HUES64 (cell line): ENCODE data around the gene RAB36.

Experiments
- H3K27ac ChIP-seq: 2 replicates; pipeline ENCODE4 v1.7.0; 2013; ENCODE audit warnings: low read depth, low read length, inconsistent platforms
- H3K27me3 ChIP-seq: 2 replicates; pipeline ENCODE4 v1.6.1; 2013; ENCODE audit warnings: mild to moderate bottlenecking, low read length; ENCODE audit not compliant: insufficient read depth
- H3K36me3 ChIP-seq: 2 replicates; pipeline ENCODE4 v1.6.1; 2013; ENCODE audit warnings: mild to moderate bottlenecking, low read length; ENCODE audit not compliant: insufficient read depth
- H3K4me1 ChIP-seq: 2 replicates; pipeline ENCODE4 v1.6.1; 2013; ENCODE audit warnings: mild to moderate bottlenecking, low read length, moderate library complexity; ENCODE audit not compliant: insufficient read depth
- H3K4me3 ChIP-seq: 2 replicates; pipeline ENCODE4 v1.5.1; 2013; ENCODE audit warnings: mild to moderate bottlenecking, low read length, moderate library complexity
- H3K9ac ChIP-seq: 2 replicates; pipeline ENCODE4 v1.6.1; 2013; ENCODE audit warnings: mild to moderate bottlenecking, low read depth, low read length
- H3K9me3 ChIP-seq: 2 replicates; pipeline ENCODE4 v1.6.1; 2013; ENCODE audit warnings: low read depth, low read length; ENCODE audit not compliant: insufficient read depth
- WGBS: fragments of 150-250, 120-280 bp; methylation state at CpG from one replicate; pipeline ENCODE4 v1.1.7; 2013; ENCODE audit warnings: missing lambda C conversion rate; 5-methylcytosine and 5-hydroxymethylcytosine counted together

Gene RAB36

GRCh38 chr22:23145878-23146470 lies 697 bp downstream of the RAB36 start:
- H3K36me3 ChIP-seq = no peaks in the 10 kb centered on the region
- H3K4me3 ChIP-seq = peak overlapping the region; percentile 55
- peaks cover 11% of the 10 kb centered on the region for H3K4me1 ChIP-seq
- H3K9ac ChIP-seq = peak overlapping the region; percentile 29; the same call in 1 of the 2 replicates
- no peaks in the 10 kb centered on the region; the same call in 1 of the 2 replicates for H3K27me3 ChIP-seq
- H3K27ac ChIP-seq = no peak overlapping the region
- WGBS = 93% methylated on average over 2 of the region's 2 CpGs
- no peaks in the 10 kb centered on the region for H3K9me3 ChIP-seq

GRCh38 chr22:23146478-23147205 lies 1.4 kb downstream of the RAB36 start:
- Histone ChIP-seq H3K27me3 (no peaks in the 10 kb centered on the region; the same call in 1 of the 2 replicates), H3K4me3 (no peak overlapping the region), H3K9ac (no peak overlapping the region), H3K27ac (no peak overlapping the region), H3K9me3 (no peaks in the 10 kb centered on the region), H3K4me1 (peaks cover 7% of the 10 kb centered on the region), H3K36me3 (no peaks in the 10 kb centered on the region)
- 84% methylated on average over 8 of the region's 8 CpGs for WGBS

GRCh38 chr22:23147617-23148387 lies 2.5 kb downstream of the RAB36 start:
- H3K27ac ChIP-seq = no peak overlapping the region
- H3K27me3 ChIP-seq = no peaks in the 10 kb centered on the region; the same call in 1 of the 2 replicates
- peaks cover 11% of the 10 kb centered on the region for H3K4me1 ChIP-seq
- no peak overlapping the region for H3K4me3 ChIP-seq
- 90% methylated on average over 6 of the region's 6 CpGs for WGBS
- no peaks in the 10 kb centered on the region for H3K36me3 ChIP-seq
- no peaks in the 10 kb centered on the region for H3K9me3 ChIP-seq
- no peak overlapping the region for H3K9ac ChIP-seq

- Histone ChIP-seq H3K27me3 (no peaks in the 10 kb centered on the region; the same call in 1 of the 2 replicates), H3K9me3 (no peaks in the 10 kb centered on the region), H3K36me3 (no peaks in the 10 kb centered on the region), H3K27ac (no peak overlapping the region), H3K4me3 (no peak overlapping the region), H3K9ac (no peak overlapping the region), H3K4me1 (peaks cover 11% of the 10 kb centered on the region)
- WGBS = 70% methylated on average over 15 of the region's 15 CpGs
Measured at GRCh38 chr22:23149743-23150238, 4.5 kb downstream of the RAB36 start.

- Histone ChIP-seq H3K27ac (no peak overlapping the region), H3K4me1 (peaks cover 11% of the 10 kb centered on the region), H3K27me3 (no peaks in the 10 kb centered on the region; the same call in 1 of the 2 replicates), H3K4me3 (no peak overlapping the region), H3K9me3 (no peaks in the 10 kb centered on the region), H3K9ac (no peak overlapping the region), H3K36me3 (no peaks in the 10 kb centered on the region)
- WGBS = 93% methylated on average over 6 of the region's 6 CpGs
Measured at GRCh38 chr22:23150762-23151161, 5.5 kb downstream of the RAB36 start.

GRCh38 chr22:23151827-23152226 lies 6.5 kb downstream of the RAB36 start:
- Histone ChIP-seq H3K27ac (no peak overlapping the region), H3K9ac (no peak overlapping the region), H3K36me3 (no peaks in the 10 kb centered on the region)

GRCh38 chr22:23152238-23153114 lies 7.2 kb downstream of the RAB36 start:
- Histone ChIP-seq H3K4me3 (no peak overlapping the region), H3K36me3 (no peaks in the 10 kb centered on the region), H3K27me3 (no peaks in the 10 kb centered on the region), H3K9ac (no peak overlapping the region), H3K27ac (no peak overlapping the region), H3K4me1 (peaks cover 16% of the 10 kb centered on the region), H3K9me3 (no peaks in the 10 kb centered on the region)
- WGBS = 90% methylated on average over 19 of the region's 19 CpGs

More at GRCh38 chr22:23151827-23152226, 6.5 kb downstream of the RAB36 start:
- Histone ChIP-seq H3K9me3 (no peaks in the 10 kb centered on the region), H3K4me1 (peaks cover 15% of the 10 kb centered on the region), H3K27me3 (no peaks in the 10 kb centered on the region), H3K4me3 (no peak overlapping the region)
- WGBS = 91% methylated on average over 15 of the region's 16 CpGs

- 75% methylated on average over 7 of the region's 7 CpGs for WGBS
- no peak overlapping the region for H3K4me3 ChIP-seq
- no peaks in the 10 kb centered on the region for H3K27me3 ChIP-seq
- no peaks in the 10 kb centered on the region for H3K36me3 ChIP-seq
- peaks cover 16% of the 10 kb centered on the region for H3K4me1 ChIP-seq
- no peak overlapping the region for H3K27ac ChIP-seq
- H3K9ac ChIP-seq = no peak overlapping the region
- no peaks in the 10 kb centered on the region for H3K9me3 ChIP-seq
Measured at GRCh38 chr22:23153994-23154393, 8.7 kb downstream of the RAB36 start.

GRCh38 chr22:23154461-23154860 lies 9.2 kb downstream of the RAB36 start:
- no peaks in the 10 kb centered on the region for H3K27me3 ChIP-seq
- H3K4me1 ChIP-seq = peaks cover 14% of the 10 kb centered on the region

GRCh38 chr22:23155143-23155542 lies 9.9 kb downstream of the RAB36 start:
- H3K27me3 ChIP-seq = no peaks in the 10 kb centered on the region
- H3K9me3 ChIP-seq = no peaks in the 10 kb centered on the region

More at GRCh38 chr22:23154461-23154860, 9.2 kb downstream of the RAB36 start:
- Histone ChIP-seq H3K9me3 (no peaks in the 10 kb centered on the region), H3K4me3 (no peak overlapping the region), H3K9ac (no peak overlapping the region), H3K36me3 (no peaks in the 10 kb centered on the region), H3K27ac (no peak overlapping the region)
- WGBS = 86% methylated on average over 4 of the region's 5 CpGs

More at GRCh38 chr22:23155143-23155542, 9.9 kb downstream of the RAB36 start:
- Histone ChIP-seq H3K9ac (no peak overlapping the region), H3K4me3 (no peak overlapping the region), H3K4me1 (peaks cover 12% of the 10 kb centered on the region; the same call in 1 of the 2 replicates), H3K27ac (no peak overlapping the region), H3K36me3 (no peaks in the 10 kb centered on the region)
- WGBS = 97% methylated on average over 3 of the region's 3 CpGs
